H1 (cell line): Measurements from ENCODE around the gene MPRIP. TPM values are rescaled to one million over a fixed set of nuclear protein-coding genes. Genes with fewer than 3 reads are reported as not detected.

Experiments
- CTCF ChIA-PET: fragments of 300-600 bp; sonication (Branson Sonifier 250); formaldehyde crosslinking; loops from one replicate; lab custom pipeline; 2021; ENCODE audit not compliant: partially characterized antibody; lab: Charles Lee
- POLR2A ChIA-PET: fragments of 300-600 bp; sonication (Branson Sonifier 250); formaldehyde crosslinking; loops from one replicate; lab custom pipeline; 2021; ENCODE audit warnings: inconsistent platforms; ENCODE audit not compliant: partially characterized antibody; lab: Charles Lee
- DNase-seq, 2 experiments: peaks; one replicate each; pipeline versions ENCODE4 v3.0.0 to v3.0.0-alpha.2; 2010 to 2022; ENCODE audit warnings: low spot score in 2 of 2, low read depth in 1 of 2, mixed read lengths in 1 of 2
- FAIRE-seq: peaks from 2 replicates; lab custom pipeline; 2011; peaks lifted over from hg19 to GRCh38; lab: Jason Lieb, UNC
- H2AFZ ChIP-seq: 2 replicates; pipeline ENCODE4 v1.8.1; 2012; ENCODE audit warnings: low read length, inconsistent platforms
- H2AK5ac ChIP-seq: 2 replicates; pipeline ENCODE4 v1.6.1; 2013; ENCODE audit warnings: low read depth, low read length
- H2BK120ac ChIP-seq: replicated peaks from 2 replicates; pipeline ENCODE3; 2013; ENCODE audit warnings: low read depth, low read length, inconsistent platforms
- H2BK12ac ChIP-seq: 2 replicates; pipeline ENCODE4 v1.6.1; 2013; ENCODE audit warnings: low read depth, low read length
- H2BK15ac ChIP-seq: 2 replicates; pipeline ENCODE4 v1.6.1; 2013; ENCODE audit warnings: low read length
- H2BK20ac ChIP-seq: 2 replicates; pipeline ENCODE4 v1.6.1; 2013; ENCODE audit warnings: low read length
- H2BK5ac ChIP-seq: 2 replicates; pipeline ENCODE4 v1.6.1; 2013; ENCODE audit warnings: low read depth, low read length
- H3K14ac ChIP-seq: 2 replicates; pipeline ENCODE4 v1.6.1; 2013; ENCODE audit warnings: inconsistent platforms; ENCODE audit not compliant: insufficient read length
- H3K18ac ChIP-seq: 2 replicates; pipeline ENCODE4 v1.6.1; 2013; ENCODE audit warnings: low read length; ENCODE audit errors: extremely low read depth
- H3K23ac ChIP-seq: 2 replicates; pipeline ENCODE4 v1.6.1; 2013; ENCODE audit warnings: inconsistent platforms; ENCODE audit not compliant: insufficient read length
- H3K23me2 ChIP-seq: 2 replicates; pipeline ENCODE4 v1.6.1; 2013; ENCODE audit warnings: low read depth, low read length
- H3K27ac ChIP-seq: 2 replicates; pipeline ENCODE4 v1.6.1; 2011; ENCODE audit warnings: low read depth, low read length, inconsistent platforms
- H3K27me3 ChIP-seq, 4 experiments: replicated peaks in 1 of 4; 1 replicate in 1 of 4; 2 replicates in 3 of 4; pipeline versions ENCODE4 v1.6.1 to v1.8.1; 2011 to 2013; ENCODE audit warnings: low read length in 3 of 4, mild to moderate bottlenecking in 3 of 4, inconsistent platforms in 2 of 4, mixed read lengths in 2 of 4, moderate library complexity in 1 of 4; ENCODE audit not compliant: control insufficient read depth in 3 of 4, insufficient read depth in 3 of 4; ENCODE audit errors: extremely low read depth in 1 of 4
- H3K36me3 ChIP-seq, 4 experiments: 2 replicates each; pipeline versions ENCODE4 v1.6.1 to v1.8.1; 2011 to 2013; ENCODE audit warnings: mild to moderate bottlenecking in 4 of 4, low read length in 3 of 4, moderate library complexity in 2 of 4, control low read depth in 1 of 4, inconsistent platforms in 1 of 4; ENCODE audit not compliant: insufficient read depth in 4 of 4, control insufficient read depth in 2 of 4
- H3K4ac ChIP-seq: replicated peaks from 2 replicates; pipeline ENCODE3; 2013; ENCODE audit warnings: low read length, low read depth, mixed read lengths, inconsistent platforms; ENCODE audit not compliant: insufficient read length
- H3K4me1 ChIP-seq, 4 experiments: replicated peaks in 1 of 4; 1 replicate in 1 of 4; 2 replicates in 3 of 4; pipeline versions ENCODE4 v1.6.1 to v1.8.1; 2011 to 2013; ENCODE audit warnings: low read length in 3 of 4, inconsistent platforms in 2 of 4, mixed read lengths in 1 of 4; ENCODE audit not compliant: insufficient read depth in 4 of 4, control insufficient read depth in 3 of 4
- H3K4me2 ChIP-seq, 2 experiments: 2 replicates each; pipeline versions ENCODE4 v1.6.1 to v1.8.1; 2011 to 2013; ENCODE audit warnings: low read depth in 2 of 2, low read length in 2 of 2, control low read depth in 1 of 2, inconsistent platforms in 1 of 2, mild to moderate bottlenecking in 1 of 2; ENCODE audit not compliant: insufficient read depth in 1 of 2
- H3K4me3 ChIP-seq, 4 experiments: fragments of 200-600, 300-600 bp in 1 of 4; sonication (generic), shearing (Covaris generic), sonication (Bioruptor Twin) in 1 of 4; 2 replicates each; pipeline versions ENCODE4 v1.5.1 to v1.8.1; 2011 to 2016; ENCODE audit warnings: low read length in 4 of 4, low read depth in 3 of 4, control low read depth in 2 of 4, inconsistent platforms in 2 of 4, mild to moderate bottlenecking in 2 of 4, mixed read lengths in 1 of 4, moderate library complexity in 1 of 4; ENCODE audit not compliant: insufficient read depth in 2 of 4; ENCODE audit errors: extremely low read depth in 1 of 4
- H3K56ac ChIP-seq: replicated peaks from 2 replicates; pipeline ENCODE3; 2013; ENCODE audit warnings: low read depth, mild to moderate bottlenecking, mixed read lengths, low read length, inconsistent platforms; ENCODE audit not compliant: insufficient read length
- H3K79me1 ChIP-seq: 2 replicates; pipeline ENCODE4 v1.6.1; 2013; ENCODE audit warnings: low read depth, low read length, control low read depth
- H3K79me2 ChIP-seq, 2 experiments: 2 replicates each; pipeline versions ENCODE4 v1.6.1 to v1.8.1; 2012 to 2013; ENCODE audit warnings: low read length in 2 of 2, mild to moderate bottlenecking in 2 of 2, inconsistent platforms in 1 of 2; ENCODE audit not compliant: insufficient read depth in 2 of 2, control insufficient read depth in 1 of 2
- H3K9ac ChIP-seq, 4 experiments: replicated peaks in 1 of 4; 1 replicate in 1 of 4; 2 replicates in 3 of 4; pipeline versions ENCODE4 v1.6.1 to v1.8.1; 2011 to 2013; ENCODE audit warnings: low read depth in 3 of 4, low read length in 3 of 4, control low read depth in 2 of 4, mild to moderate bottlenecking in 2 of 4, moderate library complexity in 2 of 4, inconsistent platforms in 1 of 4; ENCODE audit errors: extremely low read depth in 1 of 4
- H3K9me3 ChIP-seq, 2 experiments: 2 replicates each; pipeline versions ENCODE4 v1.6.1 to v1.8.1; 2012 to 2013; ENCODE audit warnings: mild to moderate bottlenecking in 2 of 2, moderate library complexity in 2 of 2, control low read depth in 1 of 2, inconsistent platforms in 1 of 2, low read depth in 1 of 2, low read length in 1 of 2, mixed read lengths in 1 of 2; ENCODE audit not compliant: insufficient read depth in 2 of 2
- H4K20me1 ChIP-seq, 2 experiments: replicated peaks in 1 of 2; 2 replicates each; pipeline versions ENCODE3 to v1.8.1; 2011 to 2013; ENCODE audit warnings: inconsistent platforms in 2 of 2, low read length in 2 of 2, mild to moderate bottlenecking in 1 of 2; ENCODE audit not compliant: insufficient read depth in 2 of 2, control insufficient read depth in 1 of 2
- H4K5ac ChIP-seq: 2 replicates; pipeline ENCODE4 v1.6.1; 2013; ENCODE audit warnings: low read length, low read depth, mixed read lengths, inconsistent platforms; ENCODE audit not compliant: insufficient read length
- H4K8ac ChIP-seq: 2 replicates; pipeline ENCODE4 v1.8.0; 2013; ENCODE audit warnings: mild to moderate bottlenecking, moderate library complexity, low read length, inconsistent platforms; ENCODE audit not compliant: insufficient read depth; ENCODE audit errors: extremely low read depth
- H4K91ac ChIP-seq: replicated peaks from 2 replicates; pipeline ENCODE3; 2013; ENCODE audit warnings: low read length, mixed read lengths, inconsistent platforms; ENCODE audit not compliant: insufficient read length
- KDM1A ChIP-seq: fragments of 200-600, 300-600 bp; sonication (generic); IDR thresholded peaks from 2 replicates; pipeline ENCODE4 v1.7.1; 2016; ENCODE audit warnings: mild to moderate bottlenecking, low read length, borderline replicate concordance
- WGBS, 2 experiments: shearing (Covaris generic) in 1 of 2; methylation state at CpG; one replicate each; pipeline versions ENCODE4 v1.1.6 to v1.1.7; 2013 to 2015; ENCODE audit warnings: low lambda C conversion rate in 2 of 2, mixed read lengths in 2 of 2, inconsistent platforms in 1 of 2, low coverage in 1 of 2, missing lambda C conversion rate in 1 of 2; ENCODE audit not compliant: insufficient replicate concordance in 2 of 2, insufficient coverage in 1 of 2, insufficient read length in 1 of 2; ENCODE audit errors: extremely low coverage in 1 of 2, missing lambda C conversion rate in 1 of 2; 5-methylcytosine and 5-hydroxymethylcytosine counted together
- polyA plus RNA-seq, 7 experiments: library from polyadenylated mRNA; depleted of rRNA in 3 of 7; stranded (reverse) in 5 of 7; unstranded in 2 of 7; fragments of >200 nt in 5 of 7; fragments of 200-250 nt in 2 of 7; gene quantifications; 1 replicate in 5 of 7; 2 replicates in 1 of 7; 4 replicates in 1 of 7; pipeline versions ENCODE4 v1.2.1 to v1.2.3, GENCODE V29; 2011 to 2013; ENCODE audit warnings: missing spikeins in 2 of 7, mixed read lengths in 2 of 7
- total RNA-seq: library from RNA; stranded (reverse); fragmentation: NEBNext Ultra II Directional; extraction: Animal tissue kit (Norgen Biotek cat#: 25700); gene quantifications from 2 replicates; pipeline ENCODE4 v1.2.1, GENCODE V29; 2021

MPRIP gene
- total and polyA plus RNA-seq, 2 of the 8 experiments (the other 6 are each of a cell fraction or from before 2014, with no cell fraction given) = 48.6 to 146 TPM

- no peak for FAIRE-seq
- POLR2A ChIA-PET = no interaction called here
- CTCF ChIA-PET = interaction anchor here (0.7 to 1.6 kb wide), 3 partner anchors 9 to 18 kb away, joined by 3 to 8 read pairs (median 3); no protein-coding TSS in a partner anchor
Measured at GRCh38 chr17:17175340-17175739, 133.1 kb downstream of the MPRIP start.

More at GRCh38 chr17:17175340-17175739, 133.1 kb downstream of the MPRIP start:
- Histone ChIP-seq H3K56ac (no peak overlapping the region), H2BK120ac (no peak overlapping the region), H3K14ac (no peak overlapping the region), H3K79me1 (no peaks in the 10 kb centered on the region), H3K27me3 (no peaks in the 10 kb centered on the region), H3K18ac (no peak overlapping the region), H3K36me3 (peaks cover 5 to 34% (median 25%) of the 10 kb centered on the region in 4 experiments; a peak in 7 of 8 replicates), H3K4me1 (no peaks in the 10 kb centered on the region), H3K79me2 (no peaks in the 10 kb centered on the region), H3K9me3 (no peaks in the 10 kb centered on the region), H4K91ac (no peak overlapping the region), H2AFZ (no peak overlapping the region), H3K9ac (no peak overlapping the region), H2BK15ac (no peak overlapping the region), H3K4ac (no peak overlapping the region), H3K23me2 (no peaks in the 10 kb centered on the region), H4K20me1 (peaks cover 0 to 12% of the 10 kb centered on the region in 2 experiments), H2AK5ac (no peak overlapping the region), H3K23ac (no peak overlapping the region), H2BK12ac (no peak overlapping the region), H2BK20ac (no peak overlapping the region), H3K4me3 (no peak overlapping the region), H4K5ac (no peak overlapping the region), H4K8ac (no peak overlapping the region), H3K4me2 (no peak overlapping the region), H2BK5ac (no peak overlapping the region), H3K27ac (no peak overlapping the region)
- TF ChIP-seq KDM1A = no peak
- 89% methylated on average over 8 of the region's 8 CpGs; no CpG with 5 or more reads in 1 of the 2 experiments for WGBS, 2 experiments
- DNase-seq = no peak
